TTC549 (cell line): ENCODE results near the gene PLET1.

Source experiments
- FAIRE-seq: peaks from 2 replicates; lab custom pipeline; 2012; peaks lifted over from hg19 to GRCh38; lab: Jason Lieb, UNC

PLET1 gene

GRCh38 chr11:112260490-112260889, at the start of gene PLET1:
PLET1 (minus strand) TSS chr11:112260860; CDS start chr11:112260589, 271 bp downstream.
- FAIRE-seq: no peak

- FAIRE-seq: no peak
Observed at GRCh38 chr11:112310419-112310818, 49.8 kb upstream of the PLET1 start.

GRCh38 chr11:112308651-112309050, 48.0 kb upstream of the PLET1 start:
- no peak for FAIRE-seq

- no peak for FAIRE-seq
Observed at GRCh38 chr11:112307616-112308015, 47.0 kb upstream of the PLET1 start.

GRCh38 chr11:112306230-112306629, 45.6 kb upstream of the PLET1 start:
- no peak for FAIRE-seq

- no peak for FAIRE-seq
Observed at GRCh38 chr11:112304914-112305313, 44.3 kb upstream of the PLET1 start.

GRCh38 chr11:112303616-112304015, 43.0 kb upstream of the PLET1 start:
- FAIRE-seq: no peak

GRCh38 chr11:112302226-112302868, 41.7 kb upstream of the PLET1 start:
- no peak for FAIRE-seq

GRCh38 chr11:112300094-112300786, 39.6 kb upstream of the PLET1 start:
- no peak for FAIRE-seq

- FAIRE-seq: no peak
Observed at GRCh38 chr11:112298535-112298934, 37.9 kb upstream of the PLET1 start.

- FAIRE-seq: no peak
Observed at GRCh38 chr11:112297248-112297866, 36.7 kb upstream of the PLET1 start.

GRCh38 chr11:112296044-112296443, 35.4 kb upstream of the PLET1 start:
- FAIRE-seq: no peak

GRCh38 chr11:112294688-112295340, 34.2 kb upstream of the PLET1 start:
- no peak for FAIRE-seq

GRCh38 chr11:112293614-112294013, 33.0 kb upstream of the PLET1 start:
- no peak for FAIRE-seq

GRCh38 chr11:112292785-112293407, 32.2 kb upstream of the PLET1 start:
- FAIRE-seq: no peak

- no peak for FAIRE-seq
Observed at GRCh38 chr11:112292188-112292587, 31.5 kb upstream of the PLET1 start.

GRCh38 chr11:112291191-112291590, 30.5 kb upstream of the PLET1 start:
- FAIRE-seq: no peak

GRCh38 chr11:112290493-112290850, 29.8 kb upstream of the PLET1 start:
- FAIRE-seq: no peak

GRCh38 chr11:112289588-112290492, 29.2 kb upstream of the PLET1 start:
- no peak for FAIRE-seq

- no peak for FAIRE-seq
Observed at GRCh38 chr11:112288021-112288420, 27.4 kb upstream of the PLET1 start.

GRCh38 chr11:112285841-112286311, 25.2 kb upstream of the PLET1 start:
- FAIRE-seq: no peak
